Central memory CD8-positive, alpha-beta T cell (primary cell): ENCODE results near the gene SH3BP5.

ENCODE experiments used
- ATAC-seq: fragments of 150-1000 bp; cut with Tn5 transposase; replicated peaks from 2 replicates; pipeline ENCODE4 v1.10.0; 2022; ENCODE audit warnings: mild to moderate bottlenecking, moderate FRiP score, moderate number of reproducible peaks; ENCODE audit not compliant: poor library complexity, severe bottlenecking; ENCODE audit errors: extremely low read depth
- DNase-seq, 2 donors: peaks; one replicate each; pipeline ENCODE4 v3.0.0; 2021; ENCODE audit warnings: low spot score in 2 of 2
- H3K27ac Mint-ChIP-seq: one replicate; pipeline ENCODE4 v1.8.0; 2022; ENCODE audit warnings: low read depth, mild to moderate bottlenecking, moderate library complexity, mixed read lengths
- H3K27me3 Mint-ChIP-seq: one replicate; pipeline ENCODE4 v1.8.0; 2022; ENCODE audit warnings: mixed read lengths
- H3K36me3 Mint-ChIP-seq: one replicate; pipeline ENCODE4 v1.8.0; 2022; ENCODE audit warnings: mild to moderate bottlenecking, moderate library complexity, mixed read lengths; ENCODE audit not compliant: insufficient read depth
- H3K4me1 Mint-ChIP-seq: one replicate; pipeline ENCODE4 v1.8.0; 2022; ENCODE audit warnings: mixed read lengths
- H3K4me3 Mint-ChIP-seq: one replicate; pipeline ENCODE4 v1.8.0; 2022; ENCODE audit warnings: mild to moderate bottlenecking, moderate library complexity, mixed read lengths
- H3K9me3 Mint-ChIP-seq: one replicate; pipeline ENCODE4 v1.8.0; 2022; ENCODE audit warnings: mixed read lengths

Gene SH3BP5

GRCh38 chr3:15261274-15261673 is 71.1 kb downstream of the SH3BP5 start:
- Mint-ChIP-seq H3K27me3 (no peaks in the 10 kb centered on the region), H3K4me1 (peaks cover 41% of the 10 kb centered on the region), H3K27ac (no peak overlapping the region), H3K4me3 (no peak overlapping the region), H3K36me3 (peaks cover 49% of the 10 kb centered on the region), H3K9me3 (no peaks in the 10 kb centered on the region)
- DNase-seq (no peak), ATAC-seq (no peak)

DNA sequence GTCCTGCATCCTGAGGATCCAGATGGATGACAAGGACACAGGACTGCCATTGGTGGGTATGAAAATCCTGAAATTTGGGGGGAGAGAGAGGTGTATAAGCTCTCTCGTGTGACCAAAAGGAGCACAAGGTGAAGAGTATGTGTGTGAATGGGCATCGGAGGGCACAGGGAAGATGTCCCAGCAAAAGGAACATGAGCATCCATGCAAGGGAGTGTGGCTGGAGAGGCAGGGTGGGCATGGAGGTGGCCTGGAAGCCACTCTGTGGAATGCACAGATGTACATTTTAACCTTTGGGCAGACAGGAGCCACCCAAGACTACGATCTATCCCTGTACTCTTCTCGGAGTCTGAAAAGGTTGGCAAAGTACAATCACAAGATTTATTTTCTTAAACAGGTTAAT is 71.9 kb downstream of the SH3BP5 start:
- ATAC-seq (no peak), DNase-seq (no peak)
- no peaks in the 10 kb centered on the region for H3K9me3 Mint-ChIP-seq
- H3K4me1 Mint-ChIP-seq: peaks cover 34% of the 10 kb centered on the region
- H3K27me3 Mint-ChIP-seq: no peaks in the 10 kb centered on the region
- peak overlapping the region; percentile 77 for H3K27ac Mint-ChIP-seq
- peaks cover 55% of the 10 kb centered on the region for H3K36me3 Mint-ChIP-seq
- H3K4me3 Mint-ChIP-seq: no peak overlapping the region

DNA sequence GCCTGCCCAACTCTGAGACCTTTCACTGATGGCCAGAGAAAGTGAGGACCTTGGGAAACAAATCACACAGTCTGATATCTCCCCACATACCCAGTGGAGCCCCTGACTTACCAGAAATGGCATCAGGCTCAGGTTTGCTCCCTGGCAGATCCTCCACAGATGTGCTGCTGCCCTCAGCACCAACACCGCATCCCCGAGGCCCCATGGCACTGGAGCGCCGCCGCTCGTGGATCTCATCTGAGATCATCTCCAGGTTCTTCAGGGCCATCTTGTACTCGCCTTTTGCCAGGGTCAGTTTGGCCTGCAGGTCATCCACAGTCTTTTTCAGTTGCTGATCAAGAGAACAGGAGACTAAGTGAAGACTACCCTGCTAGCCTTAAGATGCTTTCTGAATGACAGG is 73.7 kb downstream of the SH3BP5 start:
- DNase-seq: no peak
- peaks cover 26% of the 10 kb centered on the region for H3K4me1 Mint-ChIP-seq

DNA sequence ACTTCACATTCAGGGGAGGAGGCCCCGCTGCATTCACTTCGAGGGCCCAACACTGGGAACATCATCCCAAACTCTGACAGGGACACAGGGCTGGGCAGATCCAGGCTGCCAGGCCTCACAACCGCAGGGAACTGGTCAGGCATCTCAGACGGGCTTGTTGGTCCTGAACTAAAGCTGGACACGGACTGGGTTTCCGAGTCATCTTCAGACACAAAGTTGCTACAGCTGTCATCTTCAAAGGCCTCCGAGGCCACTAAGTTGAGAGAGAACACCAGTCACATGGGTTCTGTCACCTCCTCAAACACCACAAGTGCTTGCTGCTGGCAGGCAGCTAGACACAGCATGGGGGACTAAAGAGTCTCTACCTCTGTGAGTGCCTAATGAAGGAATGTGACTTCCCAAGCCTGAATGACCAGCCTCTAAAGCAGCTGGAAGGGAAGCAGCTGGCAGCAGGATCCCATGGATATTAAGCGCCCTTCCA is 75.5 kb downstream of the SH3BP5 start:
- DNase-seq (no peak), ATAC-seq (no peak)
- H3K27me3 Mint-ChIP-seq: no peaks in the 10 kb centered on the region
- no peak overlapping the region for H3K27ac Mint-ChIP-seq
- peaks cover 66% of the 10 kb centered on the region for H3K36me3 Mint-ChIP-seq
- H3K4me1 Mint-ChIP-seq: peaks cover 34% of the 10 kb centered on the region
- H3K9me3 Mint-ChIP-seq: no peaks in the 10 kb centered on the region
- H3K4me3 Mint-ChIP-seq: no peak overlapping the region

More for the DNA sequence above, 73.7 kb downstream of the SH3BP5 start:
- H3K9me3 Mint-ChIP-seq: no peaks in the 10 kb centered on the region
- H3K27ac Mint-ChIP-seq: peak overlapping the region; percentile 61
- H3K36me3 Mint-ChIP-seq: peaks cover 58% of the 10 kb centered on the region
- H3K4me3 Mint-ChIP-seq: no peak overlapping the region
- no peak for ATAC-seq
- H3K27me3 Mint-ChIP-seq: no peaks in the 10 kb centered on the region

GRCh38 chr3:15255215-15255614 is 77.2 kb downstream of the SH3BP5 start:
- Mint-ChIP-seq H3K27me3 (no peaks in the 10 kb centered on the region), H3K4me1 (peaks cover 29% of the 10 kb centered on the region), H3K9me3 (no peaks in the 10 kb centered on the region), H3K4me3 (no peak overlapping the region), H3K36me3 (peaks cover 68% of the 10 kb centered on the region), H3K27ac (peak overlapping the region; percentile 38)
- DNase-seq: no peak
- no peak for ATAC-seq

GRCh38 chr3:15253023-15253697 is 79.2 kb downstream of the SH3BP5 start:
- no peak overlapping the region for H3K4me3 Mint-ChIP-seq
- no peaks in the 10 kb centered on the region for H3K27me3 Mint-ChIP-seq
- H3K27ac Mint-ChIP-seq: peak overlapping the region; percentile 80
- DNase-seq (no peak), ATAC-seq (no peak)
- H3K36me3 Mint-ChIP-seq: peaks cover 62% of the 10 kb centered on the region
- H3K9me3 Mint-ChIP-seq: no peaks in the 10 kb centered on the region
- H3K4me1 Mint-ChIP-seq: peaks cover 17% of the 10 kb centered on the region

- H3K27ac Mint-ChIP-seq: no peak overlapping the region
- H3K4me3 Mint-ChIP-seq: no peak overlapping the region
- peaks cover 7% of the 10 kb centered on the region for H3K4me1 Mint-ChIP-seq
- no peaks in the 10 kb centered on the region for H3K27me3 Mint-ChIP-seq
- peaks cover 51% of the 10 kb centered on the region for H3K36me3 Mint-ChIP-seq
- ATAC-seq: no peak
- H3K9me3 Mint-ChIP-seq: no peaks in the 10 kb centered on the region
- DNase-seq: no peak
These were observed 86.2 kb downstream of the SH3BP5 start for GRCh38 chr3:15246186-15246585.

DNA sequence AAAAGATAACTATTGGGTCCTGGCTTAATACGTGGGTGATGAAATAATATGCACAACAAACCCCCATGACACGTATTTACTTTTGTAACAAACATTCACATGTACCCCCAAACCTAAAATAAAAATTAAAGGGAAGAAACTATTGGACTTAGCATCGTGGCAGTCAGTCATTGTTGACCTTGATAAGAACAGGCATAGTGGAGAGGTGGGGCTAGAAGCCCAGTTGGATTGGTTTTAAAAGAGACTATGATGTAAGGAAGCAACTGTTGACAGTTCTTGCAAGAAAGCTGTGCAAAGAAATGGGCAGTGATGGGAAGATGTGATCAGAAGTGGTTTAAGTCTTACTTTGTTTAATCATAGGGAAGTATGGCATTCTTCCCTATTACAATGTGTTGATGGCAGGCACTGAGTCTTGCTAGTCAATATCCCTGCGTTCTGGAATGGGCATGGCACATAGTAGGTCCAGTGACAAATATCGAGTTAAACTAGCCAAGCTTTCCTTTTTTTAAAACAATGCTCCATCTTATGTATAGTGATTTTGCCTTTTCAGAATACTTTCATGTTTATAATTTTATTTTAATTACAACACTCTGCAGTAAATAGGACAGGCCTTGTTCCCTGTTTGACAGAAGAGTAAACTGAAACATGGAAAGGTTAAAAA is 88.4 kb downstream of the SH3BP5 start:
- no peak overlapping the region for H3K4me3 Mint-ChIP-seq
- peak overlapping the region; percentile 69 for H3K27ac Mint-ChIP-seq
- no peaks in the 10 kb centered on the region for H3K27me3 Mint-ChIP-seq

GRCh38 chr3:15241341-15241740 is 91.0 kb downstream of the SH3BP5 start:
- Mint-ChIP-seq H3K4me3 (no peak overlapping the region), H3K9me3 (no peaks in the 10 kb centered on the region), H3K36me3 (peaks cover 42% of the 10 kb centered on the region), H3K4me1 (peaks cover 7% of the 10 kb centered on the region), H3K27me3 (no peaks in the 10 kb centered on the region), H3K27ac (no peak overlapping the region)
- DNase-seq (peak in 1 of 2 donors; percentile 20), ATAC-seq (peak; percentile 67)

More for the DNA sequence above, 88.4 kb downstream of the SH3BP5 start:
- no peak for ATAC-seq
- DNase-seq: no peak
- peaks cover 54% of the 10 kb centered on the region for H3K36me3 Mint-ChIP-seq
- H3K4me1 Mint-ChIP-seq: peaks cover 7% of the 10 kb centered on the region
- H3K9me3 Mint-ChIP-seq: no peaks in the 10 kb centered on the region

GRCh38 chr3:15229262-15229661 is 103.1 kb downstream of the SH3BP5 start:
- Mint-ChIP-seq H3K4me1 (no peaks in the 10 kb centered on the region), H3K9me3 (no peaks in the 10 kb centered on the region), H3K27me3 (no peaks in the 10 kb centered on the region), H3K4me3 (no peak overlapping the region), H3K36me3 (peaks cover 35% of the 10 kb centered on the region), H3K27ac (no peak overlapping the region)
- ATAC-seq: no peak
- DNase-seq: no peak

GRCh38 chr3:15228147-15228546 is 104.2 kb downstream of the SH3BP5 start:
- no peak for DNase-seq
- no peaks in the 10 kb centered on the region for H3K27me3 Mint-ChIP-seq
- no peak overlapping the region for H3K27ac Mint-ChIP-seq
- ATAC-seq: no peak
- H3K36me3 Mint-ChIP-seq: peaks cover 38% of the 10 kb centered on the region
- no peaks in the 10 kb centered on the region for H3K9me3 Mint-ChIP-seq
- H3K4me3 Mint-ChIP-seq: no peak overlapping the region
- H3K4me1 Mint-ChIP-seq: peaks cover under 1% of the 10 kb centered on the region

- Mint-ChIP-seq H3K27me3 (no peaks in the 10 kb centered on the region), H3K36me3 (peaks cover 52% of the 10 kb centered on the region), H3K4me1 (peaks cover 11% of the 10 kb centered on the region), H3K9me3 (no peaks in the 10 kb centered on the region), H3K27ac (no peak overlapping the region), H3K4me3 (no peak overlapping the region)
- DNase-seq: no peak
- ATAC-seq: no peak
These were observed 108.5 kb downstream of the SH3BP5 start for GRCh38 chr3:15223685-15224572.
